Measurements from ENCODE around the gene MYT1.
"Not testable (repeated sequence)": the region's sequence is repeated elsewhere in the genome, so short reads cannot be mapped to it uniquely, and the experiment has no call there.

MYT1 gene

GRCh38 chr20:64133951-64134407 lies 30.3 kb upstream of the MYT1 start:
- H3K27ac Mint-ChIP-seq: no peak overlapping the region
- no peak overlapping the region for H3K4me3 Mint-ChIP-seq
- no peak for DNase-seq (ENCODE audit: low spot score in 2 of 2)
- no peaks in the 10 kb centered on the region for H3K36me3 Mint-ChIP-seq
- ATAC-seq: peak; percentile 28
- no peaks in the 10 kb centered on the region for H3K4me1 Mint-ChIP-seq
- no peaks in the 10 kb centered on the region for H3K9me3 Mint-ChIP-seq

DNA sequence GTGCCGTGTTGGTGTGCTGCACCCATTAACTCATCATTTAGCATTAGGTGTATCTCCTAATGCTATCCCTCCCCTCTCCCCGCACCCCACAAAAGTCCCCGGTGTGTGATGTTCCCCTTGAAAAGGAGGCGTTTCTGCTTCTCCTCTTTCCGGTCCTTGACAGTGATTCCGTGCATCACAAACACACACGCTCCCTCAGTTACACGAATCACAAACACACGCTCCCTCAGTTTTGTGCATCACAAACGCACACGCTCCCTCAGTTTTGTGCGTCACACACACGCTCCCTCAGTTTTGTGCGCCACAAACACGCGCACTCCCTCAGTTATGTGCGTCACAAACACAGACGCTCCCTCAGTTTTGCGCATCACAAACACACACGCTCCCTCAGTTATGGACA lies 29.5 kb upstream of the MYT1 start:
- H3K9me3 Mint-ChIP-seq; H3K4me3 Mint-ChIP-seq; H3K36me3 Mint-ChIP-seq; ATAC-seq; H3K27ac Mint-ChIP-seq; DNase-seq (ENCODE audit: low spot score in 2 of 2); H3K4me1 Mint-ChIP-seq: not testable (repeated sequence)

DNA sequence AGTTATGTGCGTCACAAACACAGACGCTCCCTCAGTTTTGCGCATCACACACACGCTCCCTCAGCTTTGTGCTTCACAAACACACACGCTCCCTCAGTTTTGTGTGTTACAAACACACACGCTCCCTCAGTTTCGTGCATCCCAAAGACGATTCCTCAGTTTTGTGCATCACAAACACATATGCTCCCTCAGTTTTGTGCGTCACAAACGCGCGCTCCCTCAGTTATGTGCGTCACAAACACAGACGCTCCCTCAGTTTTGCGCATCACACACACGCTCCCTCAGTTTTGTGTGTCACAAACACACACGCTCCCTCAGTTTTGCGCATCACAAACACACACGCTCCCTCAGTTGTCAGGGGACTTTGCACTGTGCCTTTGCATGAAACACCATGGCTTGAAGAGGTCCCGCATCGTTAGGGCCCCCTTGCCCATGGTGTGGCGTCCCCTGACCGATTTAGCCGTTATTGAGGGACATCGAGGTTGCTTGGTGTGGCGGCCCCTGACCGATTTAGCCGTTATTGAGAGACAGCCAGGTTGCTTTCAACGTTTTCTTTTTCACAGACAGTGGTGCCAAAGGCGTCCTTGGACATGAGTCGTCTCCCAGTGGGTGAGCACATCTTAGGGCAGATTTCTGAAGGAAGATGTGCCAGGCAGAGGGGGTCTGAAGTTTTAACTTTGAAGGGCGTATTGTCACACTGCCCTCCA lies 28.1 kb upstream of the MYT1 start:
- Mint-ChIP-seq H3K4me1 (no peaks in the 10 kb centered on the region), H3K4me3 (no peak overlapping the region), H3K27ac (no peak overlapping the region), H3K36me3 (no peaks in the 10 kb centered on the region), H3K9me3 (no peaks in the 10 kb centered on the region)
- ATAC-seq (no peak), DNase-seq (ENCODE audit: low spot score in 2 of 2) (no peak)

DNA sequence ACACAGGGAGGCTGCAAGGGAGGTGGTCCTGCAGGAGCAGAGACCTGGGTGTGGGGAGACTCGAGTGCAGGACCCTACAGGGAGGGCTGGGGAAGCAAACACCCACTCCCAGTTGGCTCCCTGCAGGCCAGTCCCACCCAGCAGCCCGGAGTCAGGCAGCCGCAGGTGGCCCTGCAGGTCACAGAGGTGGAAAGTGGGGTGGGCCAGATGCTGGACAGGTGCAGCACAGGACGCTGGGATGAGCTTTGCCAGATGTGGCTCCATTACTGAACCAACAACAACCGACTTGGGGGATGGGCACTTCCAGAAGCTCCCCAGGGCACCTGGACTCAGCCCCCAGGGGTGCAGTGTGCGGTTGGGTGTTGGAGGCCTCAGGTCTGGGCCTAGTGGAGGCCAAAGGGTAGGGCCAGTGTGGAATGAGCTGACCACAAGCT lies 26.6 kb upstream of the MYT1 start:
- Mint-ChIP-seq H3K4me1 (no peaks in the 10 kb centered on the region), H3K4me3 (no peak overlapping the region), H3K36me3 (no peaks in the 10 kb centered on the region), H3K9me3 (no peaks in the 10 kb centered on the region), H3K27ac (no peak overlapping the region)
- no peak for DNase-seq (ENCODE audit: low spot score in 2 of 2)
- no peak for ATAC-seq

GRCh38 chr20:64138276-64138815 lies 25.9 kb upstream of the MYT1 start:
- Mint-ChIP-seq H3K4me3 (no peak overlapping the region), H3K9me3 (no peaks in the 10 kb centered on the region), H3K4me1 (no peaks in the 10 kb centered on the region), H3K36me3 (no peaks in the 10 kb centered on the region), H3K27ac (no peak overlapping the region)
- no peak for DNase-seq (ENCODE audit: low spot score in 2 of 2)
- no peak for ATAC-seq

- no peak for DNase-seq (ENCODE audit: low spot score in 2 of 2)
- H3K36me3 Mint-ChIP-seq: no peaks in the 10 kb centered on the region
- H3K27ac Mint-ChIP-seq: no peak overlapping the region
- no peaks in the 10 kb centered on the region for H3K4me1 Mint-ChIP-seq
- ATAC-seq: no peak
- H3K4me3 Mint-ChIP-seq: no peak overlapping the region
- peaks cover 4% of the 10 kb centered on the region for H3K9me3 Mint-ChIP-seq
These were observed 24.8 kb upstream of the MYT1 start for GRCh38 chr20:64139199-64140060.

- ATAC-seq (no peak), DNase-seq (ENCODE audit: low spot score in 2 of 2) (no peak)
- no peaks in the 10 kb centered on the region for H3K4me1 Mint-ChIP-seq
- peaks cover 10% of the 10 kb centered on the region for H3K9me3 Mint-ChIP-seq
- no peaks in the 10 kb centered on the region for H3K36me3 Mint-ChIP-seq
- H3K27ac Mint-ChIP-seq: no peak overlapping the region
- H3K4me3 Mint-ChIP-seq: no peak overlapping the region
These were observed 24.0 kb upstream of the MYT1 start for GRCh38 chr20:64140061-64140931.

GRCh38 chr20:64140956-64141355 lies 23.3 kb upstream of the MYT1 start:
- ATAC-seq (no peak), DNase-seq (ENCODE audit: low spot score in 2 of 2) (no peak)
- H3K9me3 Mint-ChIP-seq: peaks cover 10% of the 10 kb centered on the region
- H3K36me3 Mint-ChIP-seq: no peaks in the 10 kb centered on the region
- no peak overlapping the region for H3K27ac Mint-ChIP-seq
- no peaks in the 10 kb centered on the region for H3K4me1 Mint-ChIP-seq
- H3K4me3 Mint-ChIP-seq: no peak overlapping the region

DNA sequence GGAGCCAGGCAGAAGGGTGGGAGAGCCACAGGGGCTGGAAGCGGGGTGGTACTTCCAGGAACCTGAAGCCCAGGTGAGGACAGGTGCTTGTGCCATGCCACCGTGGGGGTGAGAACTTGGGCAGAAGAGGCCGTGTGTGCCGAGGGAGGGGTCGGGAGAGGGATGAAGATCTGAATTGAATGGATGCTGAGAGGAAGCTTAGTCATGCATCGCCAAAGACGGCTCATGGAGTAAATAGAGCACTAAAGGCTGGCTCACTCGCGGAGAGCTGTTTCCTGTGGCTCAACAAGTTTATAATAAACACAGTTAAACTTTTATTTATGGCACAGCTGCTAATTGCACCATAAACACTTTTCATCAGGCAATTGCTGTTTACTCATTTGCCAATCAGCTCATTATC lies 21.7 kb upstream of the MYT1 start:
- DNase-seq (ENCODE audit: low spot score in 2 of 2): no peak
- ATAC-seq: no peak
- Mint-ChIP-seq H3K4me3 (no peak overlapping the region), H3K9me3 (peaks cover 10% of the 10 kb centered on the region), H3K36me3 (no peaks in the 10 kb centered on the region), H3K27ac (no peak overlapping the region), H3K4me1 (no peaks in the 10 kb centered on the region)

DNA sequence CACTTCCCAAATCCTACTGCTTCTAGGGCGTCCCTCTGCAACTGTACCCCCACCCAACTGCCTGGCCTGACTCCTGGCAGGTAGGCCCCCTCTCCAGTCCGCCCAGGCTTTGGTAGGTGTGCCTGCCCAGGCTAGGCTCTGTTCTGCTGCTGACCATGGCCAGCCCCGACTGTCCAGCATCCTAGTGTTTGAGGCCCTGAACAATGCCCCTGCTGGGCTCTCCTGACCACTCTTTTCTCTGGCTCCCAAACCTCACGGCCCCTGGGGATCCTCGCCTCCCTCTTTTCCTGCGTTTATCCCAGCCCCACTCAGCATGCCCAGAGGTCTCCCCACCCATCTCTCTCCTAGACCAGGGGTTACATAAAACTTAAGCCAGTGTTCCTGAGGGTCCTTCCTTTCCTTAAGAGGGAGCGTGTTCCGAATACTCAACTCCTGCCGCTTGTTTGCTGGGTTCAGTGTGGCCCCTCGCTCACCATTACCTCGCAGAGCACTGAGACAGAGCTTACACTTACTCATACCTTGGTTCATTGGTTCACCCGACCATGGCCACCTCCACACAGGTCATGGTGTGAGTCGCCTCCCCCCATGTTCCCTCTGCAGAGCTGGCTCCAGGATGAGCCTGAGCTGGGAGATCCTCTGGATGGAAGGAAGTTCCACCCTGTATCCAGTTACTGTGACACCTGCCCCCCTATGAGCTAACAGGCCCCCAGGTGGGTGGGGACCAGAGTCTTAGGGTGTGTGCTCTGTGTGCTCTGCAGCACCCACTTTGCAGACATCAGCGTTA lies 21.0 kb upstream of the MYT1 start:
- no peak for ATAC-seq
- no peaks in the 10 kb centered on the region for H3K4me1 Mint-ChIP-seq
- no peak overlapping the region for H3K27ac Mint-ChIP-seq
- peaks cover 10% of the 10 kb centered on the region for H3K9me3 Mint-ChIP-seq
- no peak overlapping the region for H3K4me3 Mint-ChIP-seq
- H3K36me3 Mint-ChIP-seq: no peaks in the 10 kb centered on the region
- DNase-seq (ENCODE audit: low spot score in 2 of 2): no peak

GRCh38 chr20:64144144-64144912 lies 19.9 kb upstream of the MYT1 start:
- H3K36me3 Mint-ChIP-seq: no peaks in the 10 kb centered on the region
- no peak overlapping the region for H3K27ac Mint-ChIP-seq
- no peaks in the 10 kb centered on the region for H3K4me1 Mint-ChIP-seq
- ATAC-seq (no peak), DNase-seq (ENCODE audit: low spot score in 2 of 2) (no peak)
- peaks cover 10% of the 10 kb centered on the region for H3K9me3 Mint-ChIP-seq
- H3K4me3 Mint-ChIP-seq: no peak overlapping the region

- Mint-ChIP-seq H3K9me3 (peaks cover 10% of the 10 kb centered on the region), H3K4me1 (no peaks in the 10 kb centered on the region), H3K36me3 (no peaks in the 10 kb centered on the region), H3K27ac (no peak overlapping the region), H3K4me3 (no peak overlapping the region)
- ATAC-seq (no peak), DNase-seq (ENCODE audit: low spot score in 2 of 2) (no peak)
These were observed 18.6 kb upstream of the MYT1 start for GRCh38 chr20:64145458-64146300.

DNA sequence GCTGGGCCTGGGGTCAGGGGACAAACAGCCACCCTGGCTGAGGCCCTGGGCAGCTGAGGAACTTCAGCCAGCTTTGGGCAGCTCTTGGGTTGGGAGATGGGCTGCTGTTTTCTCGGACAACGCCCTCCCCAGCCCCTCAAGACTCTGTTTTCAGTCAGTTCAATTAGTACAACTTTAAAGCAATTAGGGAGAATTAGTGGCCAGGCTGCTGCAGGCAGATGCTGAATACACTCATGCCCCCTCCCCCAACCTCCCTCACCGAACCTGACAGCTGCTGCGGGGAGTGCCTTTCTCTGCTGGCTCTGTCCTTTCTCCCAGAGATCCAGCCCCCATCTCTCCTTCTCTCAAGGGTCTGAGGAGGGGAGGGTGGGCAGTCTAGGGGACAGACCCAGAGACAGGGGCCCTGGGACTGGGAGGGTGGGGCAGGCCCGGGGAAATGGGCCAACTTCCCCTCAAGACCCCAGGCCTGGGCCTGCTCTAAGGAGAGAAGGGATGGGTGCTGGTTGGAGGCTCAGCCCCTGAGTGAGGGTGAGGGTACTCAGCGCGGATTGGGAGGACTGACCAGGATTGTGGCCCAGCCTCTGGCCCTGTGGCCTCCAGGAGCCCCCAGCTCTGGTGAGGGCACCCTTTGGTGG lies 17.8 kb upstream of the MYT1 start:
- no peaks in the 10 kb centered on the region for H3K36me3 Mint-ChIP-seq
- H3K4me3 Mint-ChIP-seq: no peak overlapping the region
- no peaks in the 10 kb centered on the region for H3K4me1 Mint-ChIP-seq
- ATAC-seq (no peak), DNase-seq (ENCODE audit: low spot score in 2 of 2) (no peak)
- H3K27ac Mint-ChIP-seq: no peak overlapping the region
- peaks cover 10% of the 10 kb centered on the region for H3K9me3 Mint-ChIP-seq
